HEK293 (cell line): ENCODE measurements around the gene GPER1.

Source experiments
- CTCF ChIA-PET: fragments of 350-600 bp; formaldehyde crosslinking; extraction: SDS; loops from one replicate; lab custom pipeline; 2021; ENCODE audit warnings: antibody characterized with exemption; lab: Yijun Ruan, JAX
- POLR2A ChIA-PET: fragments of 300-600 bp; formaldehyde crosslinking; extraction: SDS; loops from one replicate; lab custom pipeline; 2020; ENCODE audit warnings: antibody characterized with exemption, inconsistent platforms; lab: Yijun Ruan, JAX
- H3K27ac ChIP-seq: fragments of 200-500 bp; sonication (Bioruptor generic); 2 replicates; pipeline ENCODE4 v1.5.1; 2014; ENCODE audit warnings: low read depth, low read length, control low read depth, inconsistent platforms; ENCODE audit errors: extremely low read depth
- H3K36me3 ChIP-seq, 2 experiments: fragments of 200-500 bp in 1 of 2; sonication (Bioruptor generic) in 1 of 2; 1 replicate in 1 of 2; 2 replicates in 1 of 2; pipeline ENCODE4 v1.5.1; 2014 to 2017; ENCODE audit warnings: inconsistent platforms in 2 of 2, low read length in 2 of 2; ENCODE audit not compliant: control insufficient read depth in 2 of 2, insufficient read depth in 1 of 2
- H3K4me1 ChIP-seq: fragments of 200-500 bp; sonication (Bioruptor generic); 2 replicates; pipeline ENCODE4 v1.5.1; 2014; ENCODE audit warnings: mild to moderate bottlenecking, low read length, inconsistent platforms; ENCODE audit not compliant: control insufficient read depth, insufficient read depth
- H3K4me3 ChIP-seq: 2 replicates; pipeline ENCODE4 v1.5.1; 2011; ENCODE audit warnings: low read depth, mild to moderate bottlenecking, control low read depth, low read length, moderate library complexity
- H3K9me3 ChIP-seq: fragments of 200-500 bp; sonication (Bioruptor generic); 2 replicates; pipeline ENCODE4 v1.5.1; 2014; ENCODE audit warnings: low read depth, low read length, inconsistent platforms; ENCODE audit not compliant: control insufficient read depth, insufficient read depth
- EGR2 ChIP-seq: fragments of 450-650 bp; formaldehyde crosslinking; IDR thresholded peaks from 2 replicates; pipeline ENCODE4 v1.5.1; 2016; ENCODE audit warnings: low read depth, missing biosample characterization, missing genetic modification characterization
- GLIS1 ChIP-seq: fragments of 450-650 bp; formaldehyde crosslinking; IDR thresholded peaks from 2 replicates; pipeline ENCODE4 v1.5.1; 2016; ENCODE audit warnings: missing biosample characterization, missing genetic modification characterization
- KLF10 ChIP-seq: fragments of 450-650 bp; IDR thresholded peaks from 2 replicates; pipeline ENCODE4 v1.5.1; 2018; ENCODE audit warnings: missing biosample characterization, mild to moderate bottlenecking, missing genetic modification characterization
- KLF8 ChIP-seq: fragments of 450-650 bp; formaldehyde crosslinking; IDR thresholded peaks from 2 replicates; pipeline ENCODE4 v1.5.1; 2016; ENCODE audit warnings: missing biosample characterization, missing genetic modification characterization
- SCRT1 ChIP-seq: fragments of 450-650 bp; formaldehyde crosslinking; IDR thresholded peaks from 2 replicates; pipeline ENCODE4 v1.5.1; 2016; ENCODE audit warnings: missing biosample characterization, missing genetic modification characterization, borderline replicate concordance
- ZBTB17 ChIP-seq: fragments of 450-650 bp; formaldehyde crosslinking; IDR thresholded peaks from 2 replicates; pipeline ENCODE4 v1.5.1; 2016; ENCODE audit warnings: missing biosample characterization, missing genetic modification characterization
- ZFHX2 ChIP-seq: fragments of 450-650 bp; formaldehyde crosslinking; conservative IDR thresholded peaks from 2 replicates; pipeline ENCODE4 v1.5.1; 2016; ENCODE audit warnings: missing biosample characterization, missing genetic modification characterization
- ZNF19 ChIP-seq: fragments of 450-650 bp; formaldehyde crosslinking; IDR thresholded peaks from 2 replicates; pipeline ENCODE4; 2016; ENCODE audit warnings: missing biosample characterization, missing genetic modification characterization, low read depth
- ZNF341 ChIP-seq: fragments of 450-650 bp; formaldehyde crosslinking; IDR thresholded peaks from 2 replicates; pipeline ENCODE4; 2016; ENCODE audit warnings: low read depth, missing biosample characterization, missing genetic modification characterization
- ZNF394 ChIP-seq: fragments of 450-650 bp; formaldehyde crosslinking; IDR thresholded peaks from 2 replicates; pipeline ENCODE4 v1.5.1; 2016; ENCODE audit warnings: missing biosample characterization, missing genetic modification characterization, mild to moderate bottlenecking, moderate library complexity, borderline replicate concordance
- ZNF701 ChIP-seq: fragments of 450-650 bp; formaldehyde crosslinking; IDR thresholded peaks from 2 replicates; pipeline ENCODE4 v1.5.1; 2016; ENCODE audit warnings: missing biosample characterization, missing genetic modification characterization
- TF ChIP-seq, protein P1 (sequence below): fragments of 450-650 bp; formaldehyde crosslinking; IDR thresholded peaks from 2 replicates; pipeline ENCODE4 v1.5.1; 2016; ENCODE audit warnings: missing biosample characterization, missing genetic modification characterization
- TF ChIP-seq, protein P2 (sequence below): fragments of 450-650 bp; formaldehyde crosslinking; IDR thresholded peaks from 2 replicates; pipeline ENCODE4 v1.5.0; 2017; ENCODE audit warnings: missing biosample characterization, missing genetic modification characterization, borderline replicate concordance
- TF ChIP-seq, protein P3 (sequence below): fragments of 450-650 bp; formaldehyde crosslinking; IDR thresholded peaks from 2 replicates; pipeline ENCODE4 v1.5.1; 2016; ENCODE audit warnings: missing biosample characterization, missing genetic modification characterization

GPER1 gene

DNA sequence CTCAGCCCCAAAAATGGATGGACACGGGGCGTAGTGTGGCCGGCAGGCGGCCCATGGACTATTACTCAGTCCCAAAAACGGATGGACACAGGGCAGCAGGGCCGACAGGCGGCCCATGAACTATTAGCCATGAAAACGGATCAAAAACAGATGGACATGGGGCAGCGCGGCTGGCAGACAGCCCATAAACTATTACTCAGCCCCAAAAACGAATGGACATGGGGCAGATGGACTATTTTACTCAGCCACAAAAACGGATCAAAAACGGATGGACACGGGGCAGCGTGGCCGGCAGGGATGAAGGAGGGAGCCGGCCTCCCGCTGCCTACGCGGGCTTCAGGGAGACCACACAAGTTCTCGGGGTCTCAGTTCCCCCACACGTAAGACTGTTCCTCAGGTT is 32.9 kb downstream of the GPER1 start:
- POLR2A ChIA-PET, result no interaction called here

DNA sequence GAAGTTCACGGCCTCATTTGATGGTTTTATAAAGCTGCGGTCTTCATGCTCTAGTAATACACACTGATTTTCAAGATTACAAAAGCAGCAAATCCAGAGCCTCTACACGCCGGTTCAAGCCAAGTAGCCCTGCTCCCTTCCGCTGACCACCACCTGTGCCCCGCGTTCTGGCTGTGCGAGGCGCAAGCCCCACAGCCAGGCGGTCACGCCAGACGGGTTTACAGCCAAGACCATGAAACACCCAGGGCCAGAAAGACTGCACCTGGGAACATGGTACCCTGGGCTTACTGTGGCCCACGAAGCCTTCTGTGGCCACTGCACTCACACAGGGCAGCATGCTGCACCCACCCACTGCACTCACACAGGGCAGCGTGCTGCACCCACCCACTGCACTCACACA is 33.6 kb downstream of the GPER1 start:
- H3K4me1 ChIP-seq, result no peaks in the 10 kb centered on the region
- TF ChIP-seq, protein P1, sequence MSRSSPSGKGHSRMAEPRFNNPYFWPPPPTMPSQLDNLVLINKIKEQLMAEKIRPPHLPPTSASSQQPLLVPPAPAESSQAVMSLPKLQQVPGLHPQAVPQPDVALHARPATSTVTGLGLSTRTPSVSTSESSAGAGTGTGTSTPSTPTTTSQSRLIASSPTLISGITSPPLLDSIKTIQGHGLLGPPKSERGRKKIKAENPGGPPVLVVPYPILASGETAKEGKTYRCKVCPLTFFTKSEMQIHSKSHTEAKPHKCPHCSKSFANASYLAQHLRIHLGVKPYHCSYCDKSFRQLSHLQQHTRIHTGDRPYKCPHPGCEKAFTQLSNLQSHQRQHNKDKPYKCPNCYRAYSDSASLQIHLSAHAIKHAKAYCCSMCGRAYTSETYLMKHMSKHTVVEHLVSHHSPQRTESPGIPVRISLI (tag by site-specific recombination), result no peak
- TF ChIP-seq ZFHX2 (tag by site-specific recombination), result 0 out of 2 replicates have a peak, but pooled peaks have one; percentile 16
- TF ChIP-seq KLF8 (tag by site-specific recombination), result no peak
- TF ChIP-seq, all 188 proteins: peak for 1
- H3K4me3 ChIP-seq, result no peak overlapping the region
- H3K9me3 ChIP-seq, result no peaks in the 10 kb centered on the region
- no peak overlapping the region for H3K27ac ChIP-seq
- ChIA-PET CTCF (no interaction called here), POLR2A (no interaction called here)
- peaks cover 4 to 11% of the 10 kb centered on the region in 2 experiments; a peak in 2 of 3 replicates for H3K36me3 ChIP-seq

More for the DNA sequence above, 32.9 kb downstream of the GPER1 start:
- Histone ChIP-seq H3K36me3 (peaks cover 0 to 11% of the 10 kb centered on the region in 2 experiments; a peak in 1 of 3 replicates), H3K27ac (no peak overlapping the region), H3K9me3 (no peaks in the 10 kb centered on the region), H3K4me1 (no peaks in the 10 kb centered on the region)
- CTCF ChIA-PET, result no interaction called here
- TF ChIP-seq, protein P2, sequence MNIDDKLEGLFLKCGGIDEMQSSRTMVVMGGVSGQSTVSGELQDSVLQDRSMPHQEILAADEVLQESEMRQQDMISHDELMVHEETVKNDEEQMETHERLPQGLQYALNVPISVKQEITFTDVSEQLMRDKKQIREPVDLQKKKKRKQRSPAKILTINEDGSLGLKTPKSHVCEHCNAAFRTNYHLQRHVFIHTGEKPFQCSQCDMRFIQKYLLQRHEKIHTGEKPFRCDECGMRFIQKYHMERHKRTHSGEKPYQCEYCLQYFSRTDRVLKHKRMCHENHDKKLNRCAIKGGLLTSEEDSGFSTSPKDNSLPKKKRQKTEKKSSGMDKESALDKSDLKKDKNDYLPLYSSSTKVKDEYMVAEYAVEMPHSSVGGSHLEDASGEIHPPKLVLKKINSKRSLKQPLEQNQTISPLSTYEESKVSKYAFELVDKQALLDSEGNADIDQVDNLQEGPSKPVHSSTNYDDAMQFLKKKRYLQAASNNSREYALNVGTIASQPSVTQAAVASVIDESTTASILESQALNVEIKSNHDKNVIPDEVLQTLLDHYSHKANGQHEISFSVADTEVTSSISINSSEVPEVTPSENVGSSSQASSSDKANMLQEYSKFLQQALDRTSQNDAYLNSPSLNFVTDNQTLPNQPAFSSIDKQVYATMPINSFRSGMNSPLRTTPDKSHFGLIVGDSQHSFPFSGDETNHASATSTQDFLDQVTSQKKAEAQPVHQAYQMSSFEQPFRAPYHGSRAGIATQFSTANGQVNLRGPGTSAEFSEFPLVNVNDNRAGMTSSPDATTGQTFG (tag by site-specific recombination), result no peak
- TF ChIP-seq KLF10 (tag by site-specific recombination), result no peak
- no peak for TF ChIP-seq ZNF341 (tag by site-specific recombination)
- TF ChIP-seq ZNF701 (tag by site-specific recombination), result no peak
- TF ChIP-seq, protein P3, sequence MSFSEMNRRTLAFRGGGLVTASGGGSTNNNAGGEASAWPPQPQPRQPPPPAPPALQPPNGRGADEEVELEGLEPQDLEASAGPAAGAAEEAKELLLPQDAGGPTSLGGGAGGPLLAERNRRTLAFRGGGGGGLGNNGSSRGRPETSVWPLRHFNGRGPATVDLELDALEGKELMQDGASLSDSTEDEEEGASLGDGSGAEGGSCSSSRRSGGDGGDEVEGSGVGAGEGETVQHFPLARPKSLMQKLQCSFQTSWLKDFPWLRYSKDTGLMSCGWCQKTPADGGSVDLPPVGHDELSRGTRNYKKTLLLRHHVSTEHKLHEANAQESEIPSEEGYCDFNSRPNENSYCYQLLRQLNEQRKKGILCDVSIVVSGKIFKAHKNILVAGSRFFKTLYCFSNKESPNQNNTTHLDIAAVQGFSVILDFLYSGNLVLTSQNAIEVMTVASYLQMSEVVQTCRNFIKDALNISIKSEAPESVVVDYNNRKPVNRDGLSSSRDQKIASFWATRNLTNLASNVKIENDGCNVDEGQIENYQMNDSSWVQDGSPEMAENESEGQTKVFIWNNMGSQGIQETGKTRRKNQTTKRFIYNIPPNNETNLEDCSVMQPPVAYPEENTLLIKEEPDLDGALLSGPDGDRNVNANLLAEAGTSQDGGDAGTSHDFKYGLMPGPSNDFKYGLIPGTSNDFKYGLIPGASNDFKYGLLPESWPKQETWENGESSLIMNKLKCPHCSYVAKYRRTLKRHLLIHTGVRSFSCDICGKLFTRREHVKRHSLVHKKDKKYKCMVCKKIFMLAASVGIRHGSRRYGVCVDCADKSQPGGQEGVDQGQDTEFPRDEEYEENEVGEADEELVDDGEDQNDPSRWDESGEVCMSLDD (tag by site-specific recombination), result no peak
- no peak for TF ChIP-seq GLIS1 (tag by site-specific recombination)
- TF ChIP-seq SCRT1, result no peak
- TF ChIP-seq ZNF394, result no peak
- no peak for TF ChIP-seq EGR2 (tag by site-specific recombination)
- TF ChIP-seq ZNF19, result no peak
- TF ChIP-seq ZBTB17 (tag by site-specific recombination), result no peak
- TF ChIP-seq, all 188 proteins: peak for 0
- H3K4me3 ChIP-seq, result no peak overlapping the region
